ENCODE data around the gene RMRP. TPM values are rescaled to one million over a fixed set of nuclear protein-coding genes. Genes with fewer than 3 reads are reported as not detected.

RMRP gene
- total RNA-seq, 4 donors from 2014 or later, result 1,115 to 7,222 (median 2,718) TPM

- WGBS, 2 donors (ENCODE audit: low coverage in 1 of 2), result 73% methylated on average over 3 of the region's 3 CpGs; no CpG with 5 or more reads in 1 of the 2 donors
- H3K4me1 ChIP-seq, result peaks cover 6 to 29% (median 26%) of the 10 kb centered on the region in 4 donors
Observed at GRCh38 chr9:35674025-35674361, 16.2 kb upstream of the RMRP start.

GRCh38 chr9:35673132-35674024 is 15.6 kb upstream of the RMRP start, which contains the start of gene CA9:
Gene CA9, plus strand, starts transcription at chr9:35673928. Its CDS starts 32 bp downstream, at chr9:35673960.
- no peaks in the 10 kb centered on the region for H3K9me3 ChIP-seq
- 29 to 34% methylated on average over 2 to 10 of the region's 10 CpGs for WGBS, 2 donors (ENCODE audit: low coverage in 1 of 2)
- in situ Hi-C loops (cut with MboI; ENCODE audit: low pct_ligation_motif_present in 1 of 4, low pct_unique_long_range_greater_than_20kb in 1 of 4, low sequenced_read_pairs in 3 of 4), result no loop called here
- TF ChIP-seq POLR2A (IDR thresholded peaks at IDR 0.05) (no peak), EP300 (IDR thresholded peaks at IDR 0.05; ENCODE audit: low read depth) (no peak), POLR2AphosphoS5 (IDR thresholded peaks at IDR 0.05) (no peak)
- TF ChIP-seq, protein P1, sequence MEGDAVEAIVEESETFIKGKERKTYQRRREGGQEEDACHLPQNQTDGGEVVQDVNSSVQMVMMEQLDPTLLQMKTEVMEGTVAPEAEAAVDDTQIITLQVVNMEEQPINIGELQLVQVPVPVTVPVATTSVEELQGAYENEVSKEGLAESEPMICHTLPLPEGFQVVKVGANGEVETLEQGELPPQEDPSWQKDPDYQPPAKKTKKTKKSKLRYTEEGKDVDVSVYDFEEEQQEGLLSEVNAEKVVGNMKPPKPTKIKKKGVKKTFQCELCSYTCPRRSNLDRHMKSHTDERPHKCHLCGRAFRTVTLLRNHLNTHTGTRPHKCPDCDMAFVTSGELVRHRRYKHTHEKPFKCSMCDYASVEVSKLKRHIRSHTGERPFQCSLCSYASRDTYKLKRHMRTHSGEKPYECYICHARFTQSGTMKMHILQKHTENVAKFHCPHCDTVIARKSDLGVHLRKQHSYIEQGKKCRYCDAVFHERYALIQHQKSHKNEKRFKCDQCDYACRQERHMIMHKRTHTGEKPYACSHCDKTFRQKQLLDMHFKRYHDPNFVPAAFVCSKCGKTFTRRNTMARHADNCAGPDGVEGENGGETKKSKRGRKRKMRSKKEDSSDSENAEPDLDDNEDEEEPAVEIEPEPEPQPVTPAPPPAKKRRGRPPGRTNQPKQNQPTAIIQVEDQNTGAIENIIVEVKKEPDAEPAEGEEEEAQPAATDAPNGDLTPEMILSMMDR (IDR thresholded peaks at IDR 0.05), result no peak
- no peak within 1 kb of the TSS for H3K4me3 ChIP-seq
- peak within 1 kb of the TSS in 3 of 4 donors; percentile 19 to 38 (median 35) for H3K27ac ChIP-seq
- peaks cover 6 to 34% (median 30%) of the 10 kb centered on the region in 4 donors for H3K4me1 ChIP-seq
- intact Hi-C loops (cut with DNase I; ENCODE audit: low total_unique reads), result no loop called here
- no peaks in the 10 kb centered on the region for H3K36me3 ChIP-seq
- H3K27me3 ChIP-seq, result no peaks in the 10 kb centered on the region
- DNase-seq, result peak; percentile 49

More at GRCh38 chr9:35674025-35674361, 16.2 kb upstream of the RMRP start:
- no peak for DNase-seq
- in situ Hi-C loops (cut with MboI; ENCODE audit: low pct_ligation_motif_present in 1 of 4, low pct_unique_long_range_greater_than_20kb in 1 of 4, low sequenced_read_pairs in 3 of 4) (no loop called here), intact Hi-C loops (cut with DNase I; ENCODE audit: low total_unique reads) (no loop called here)
- Histone ChIP-seq H3K36me3 (no peaks in the 10 kb centered on the region), H3K9me3 (no peaks in the 10 kb centered on the region), H3K27me3 (no peaks in the 10 kb centered on the region), H3K27ac (peak overlapping the region in 2 of 4 donors; percentile 19 to 35), H3K4me3 (no peak overlapping the region)
- no peak for TF ChIP-seq POLR2AphosphoS5 (IDR thresholded peaks at IDR 0.05)
- TF ChIP-seq POLR2A (IDR thresholded peaks at IDR 0.05), result no peak
- no peak for TF ChIP-seq EP300 (IDR thresholded peaks at IDR 0.05; ENCODE audit: low read depth)

DNA sequence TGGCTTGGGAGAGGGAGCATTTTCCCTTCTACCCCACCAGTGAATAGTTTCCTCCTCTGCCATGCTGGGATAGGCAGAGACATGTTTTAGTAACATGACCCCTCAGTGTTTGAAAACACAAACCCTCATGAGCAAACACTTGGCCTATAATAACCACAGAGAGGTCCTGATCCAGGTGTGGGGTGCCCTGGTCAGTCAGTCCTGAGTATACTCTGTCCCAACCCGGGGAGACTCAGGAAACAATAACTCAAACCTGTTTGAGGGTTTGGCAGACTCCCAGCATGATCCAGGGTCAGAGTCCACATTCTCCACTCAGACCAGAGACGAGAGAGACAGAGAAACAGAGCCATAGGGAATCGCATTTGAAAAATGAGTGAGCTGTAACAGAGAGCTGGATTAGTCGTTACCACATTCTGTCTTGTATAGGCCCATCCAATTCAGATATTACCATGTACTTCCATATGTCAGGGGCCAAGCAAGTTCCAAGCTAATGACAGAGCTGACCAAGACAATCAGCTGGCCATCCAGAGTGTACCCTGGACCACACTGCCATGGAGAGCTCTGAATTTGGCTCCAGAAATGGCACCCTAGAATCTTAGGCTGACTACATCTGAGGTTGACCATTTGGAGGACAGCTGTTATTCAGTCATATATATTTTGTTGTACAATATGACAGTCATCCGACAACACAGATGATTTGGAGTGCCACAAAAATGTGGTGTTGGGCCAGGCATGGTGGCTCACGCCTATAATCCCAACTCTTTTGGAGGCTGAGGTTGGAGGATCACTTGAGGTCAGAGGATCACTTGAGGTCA is 11.7 kb upstream of the RMRP start:
- Histone ChIP-seq H3K27ac (peak overlapping the region; percentile 69 to 82 (median 76)), H3K4me1 (peaks cover 4 to 34% (median 27%) of the 10 kb centered on the region in 4 donors), H3K4me3 (no peak overlapping the region), H3K9me3 (no peaks in the 10 kb centered on the region), H3K27me3 (no peaks in the 10 kb centered on the region), H3K36me3 (no peaks in the 10 kb centered on the region)
- intact Hi-C loops (cut with DNase I; ENCODE audit: low total_unique reads) (no loop called here), in situ Hi-C loops (cut with MboI; ENCODE audit: low pct_ligation_motif_present in 1 of 4, low pct_unique_long_range_greater_than_20kb in 1 of 4, low sequenced_read_pairs in 3 of 4) (no loop called here)
- peak; percentile 89 for DNase-seq
- 52 to 100% methylated on average over 1 to 6 of the region's 6 CpGs for WGBS, 2 donors (ENCODE audit: low coverage in 1 of 2)
- TF ChIP-seq POLR2AphosphoS5 (IDR thresholded peaks at IDR 0.05), result peak in 1 of 3 donors; percentile 59
- TF ChIP-seq EP300 (IDR thresholded peaks at IDR 0.05; ENCODE audit: low read depth), result no peak

GRCh38 chr9:35667939-35668338 is 10.1 kb upstream of the RMRP start:
- no peak for DNase-seq
- TF ChIP-seq EP300 (IDR thresholded peaks at IDR 0.05; ENCODE audit: low read depth) (no peak), POLR2AphosphoS5 (IDR thresholded peaks at IDR 0.05) (no peak), POLR2A (IDR thresholded peaks at IDR 0.05) (no peak)
- TF ChIP-seq, protein P1 (IDR thresholded peaks at IDR 0.05), result no peak
- 93% methylated on average over 3 of the region's 3 CpGs; no CpG with 5 or more reads in 1 of the 2 donors for WGBS, 2 donors (ENCODE audit: low coverage in 1 of 2)
- peaks cover 6 to 36% (median 31%) of the 10 kb centered on the region in 4 donors for H3K4me1 ChIP-seq
- H3K4me3 ChIP-seq, result no peak overlapping the region
- in situ Hi-C loops (cut with MboI; ENCODE audit: low pct_ligation_motif_present in 1 of 4, low pct_unique_long_range_greater_than_20kb in 1 of 4, low sequenced_read_pairs in 3 of 4) (no loop called here), intact Hi-C loops (cut with DNase I; ENCODE audit: low total_unique reads) (no loop called here)
- H3K27me3 ChIP-seq, result no peaks in the 10 kb centered on the region
- no peak overlapping the region for H3K27ac ChIP-seq
- H3K36me3 ChIP-seq, result no peaks in the 10 kb centered on the region
- H3K9me3 ChIP-seq, result no peaks in the 10 kb centered on the region

Data from transverse colon (tissue), 4 donors.